Parathyroid adenoma (tissue), 2 donors: ENCODE measurements around the gene FXYD5.

ENCODE experiments used
- H2AFZ ChIP-seq: fragments of 300-600 bp; sonication (generic); one replicate; pipeline ENCODE4 v1.7.0; 2017; ENCODE audit warnings: antibody characterized with exemption, mild to moderate bottlenecking
- H3K27ac ChIP-seq: fragments of 300-600 bp; sonication (generic); one replicate; pipeline ENCODE4 v1.7.0; 2017
- H3K27me3 ChIP-seq: fragments of 300-600 bp; sonication (generic); one replicate; pipeline ENCODE4 v1.7.0; 2017; ENCODE audit warnings: low read length; ENCODE audit not compliant: control insufficient read depth, insufficient read depth
- H3K36me3 ChIP-seq: fragments of 300-600 bp; sonication (generic); one replicate; pipeline ENCODE4 v1.7.0; 2017; ENCODE audit warnings: low read length; ENCODE audit not compliant: control insufficient read depth, insufficient read depth
- H3K4me1 ChIP-seq: fragments of 300-600 bp; sonication (generic); one replicate; pipeline ENCODE4 v1.7.0; 2017; ENCODE audit warnings: control low read depth
- H3K4me2 ChIP-seq: fragments of 300-600 bp; sonication (generic); one replicate; pipeline ENCODE4 v1.7.0; 2017; ENCODE audit warnings: low read length
- H3K4me3 ChIP-seq: fragments of 300-600 bp; sonication (generic); one replicate; pipeline ENCODE4 v1.7.0; 2017; ENCODE audit warnings: low read depth, low read length
- H3K79me2 ChIP-seq: fragments of 300-600 bp; sonication (generic); one replicate; pipeline ENCODE4 v1.7.0; 2017; ENCODE audit warnings: control low read depth
- H3K9ac ChIP-seq: fragments of 300-600 bp; sonication (generic); one replicate; pipeline ENCODE4 v1.7.0; 2017; ENCODE audit warnings: mild to moderate bottlenecking
- H3K9me3 ChIP-seq: fragments of 300-600 bp; sonication (generic); one replicate; pipeline ENCODE4 v1.7.0; 2017; ENCODE audit warnings: low read length; ENCODE audit not compliant: control insufficient read depth
- TF ChIP-seq, protein P1 (sequence below): fragments of 300-600 bp; sonication (generic); IDR thresholded peaks from one replicate; pipeline ENCODE4 v1.7.0; 2017; ENCODE audit warnings: antibody characterized with exemption, mild to moderate bottlenecking
- donor health status: primary hyperparathyroidism.

FXYD5 gene

DNA sequence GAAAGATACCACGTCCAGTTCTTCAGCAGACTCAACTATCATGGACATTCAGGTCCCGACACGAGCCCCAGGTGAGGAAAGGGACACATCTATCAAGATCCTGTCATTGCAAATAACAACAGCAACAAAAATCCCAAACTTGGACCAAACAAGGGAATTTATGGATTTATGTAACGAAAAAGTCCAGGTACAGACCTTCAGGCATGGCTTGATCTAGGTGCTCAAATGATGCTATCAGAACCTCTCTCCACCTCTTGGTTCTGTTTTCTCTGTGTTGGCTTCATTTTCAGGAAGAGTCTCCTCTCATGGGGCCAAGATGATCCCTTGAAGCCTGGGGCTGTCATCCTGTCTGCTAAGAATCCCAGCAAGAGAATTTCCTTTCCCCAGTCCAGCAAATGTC, 2.9 kb downstream of the FXYD5 start:
- Histone ChIP-seq H3K9me3 (no peaks in the 10 kb centered on the region), H3K36me3 (no peaks in the 10 kb centered on the region), H3K27ac (no peak overlapping the region), H3K27me3 (peaks cover 3% of the 10 kb centered on the region), H3K4me1 (peaks cover 4% of the 10 kb centered on the region), H3K4me2 (no peak overlapping the region), H3K4me3 (no peak overlapping the region), H2AFZ (no peak overlapping the region), H3K79me2 (no peaks in the 10 kb centered on the region), H3K9ac (no peak overlapping the region)
- TF ChIP-seq, protein P1, sequence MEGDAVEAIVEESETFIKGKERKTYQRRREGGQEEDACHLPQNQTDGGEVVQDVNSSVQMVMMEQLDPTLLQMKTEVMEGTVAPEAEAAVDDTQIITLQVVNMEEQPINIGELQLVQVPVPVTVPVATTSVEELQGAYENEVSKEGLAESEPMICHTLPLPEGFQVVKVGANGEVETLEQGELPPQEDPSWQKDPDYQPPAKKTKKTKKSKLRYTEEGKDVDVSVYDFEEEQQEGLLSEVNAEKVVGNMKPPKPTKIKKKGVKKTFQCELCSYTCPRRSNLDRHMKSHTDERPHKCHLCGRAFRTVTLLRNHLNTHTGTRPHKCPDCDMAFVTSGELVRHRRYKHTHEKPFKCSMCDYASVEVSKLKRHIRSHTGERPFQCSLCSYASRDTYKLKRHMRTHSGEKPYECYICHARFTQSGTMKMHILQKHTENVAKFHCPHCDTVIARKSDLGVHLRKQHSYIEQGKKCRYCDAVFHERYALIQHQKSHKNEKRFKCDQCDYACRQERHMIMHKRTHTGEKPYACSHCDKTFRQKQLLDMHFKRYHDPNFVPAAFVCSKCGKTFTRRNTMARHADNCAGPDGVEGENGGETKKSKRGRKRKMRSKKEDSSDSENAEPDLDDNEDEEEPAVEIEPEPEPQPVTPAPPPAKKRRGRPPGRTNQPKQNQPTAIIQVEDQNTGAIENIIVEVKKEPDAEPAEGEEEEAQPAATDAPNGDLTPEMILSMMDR = no peak

DNA sequence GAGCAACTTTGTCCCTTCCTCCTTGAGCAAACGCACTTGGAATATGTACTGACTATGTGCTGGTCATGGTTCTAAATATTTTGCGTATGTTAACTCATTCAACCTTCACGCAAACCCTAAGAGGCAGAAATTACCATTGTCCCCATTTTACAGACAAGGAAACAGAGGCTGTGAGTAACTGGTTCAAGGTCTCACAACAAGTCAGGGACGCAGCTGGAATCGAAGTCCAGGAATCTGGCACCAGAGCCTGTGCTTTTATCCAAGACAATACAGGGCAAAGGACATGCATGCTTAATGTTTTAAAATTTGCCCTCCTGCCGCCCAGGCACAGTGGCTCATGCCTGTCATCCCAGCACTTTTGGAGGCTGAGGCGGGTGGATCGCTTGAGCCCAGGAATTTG, 5.1 kb downstream of the FXYD5 start:
- TF ChIP-seq, protein P1 = no peak
- Histone ChIP-seq H3K27me3 (peaks cover 3% of the 10 kb centered on the region), H3K4me1 (no peaks in the 10 kb centered on the region), H3K9ac (no peak overlapping the region), H3K4me3 (no peak overlapping the region), H3K4me2 (no peak overlapping the region), H3K79me2 (no peaks in the 10 kb centered on the region), H3K9me3 (no peaks in the 10 kb centered on the region), H2AFZ (no peak overlapping the region), H3K27ac (no peak overlapping the region), H3K36me3 (no peaks in the 10 kb centered on the region)

- H3K4me3 ChIP-seq = no peak overlapping the region
- TF ChIP-seq, protein P1 = no peak
- no peaks in the 10 kb centered on the region for H3K36me3 ChIP-seq
- no peak overlapping the region for H2AFZ ChIP-seq
- no peaks in the 10 kb centered on the region for H3K4me1 ChIP-seq
- no peaks in the 10 kb centered on the region for H3K79me2 ChIP-seq
- H3K27me3 ChIP-seq = no peaks in the 10 kb centered on the region
- no peak overlapping the region for H3K27ac ChIP-seq
- no peak overlapping the region for H3K9ac ChIP-seq
- no peaks in the 10 kb centered on the region for H3K9me3 ChIP-seq
- H3K4me2 ChIP-seq = no peak overlapping the region
Measured at GRCh38 chr19:35160629-35161433, 6.3 kb downstream of the FXYD5 start.

GRCh38 chr19:35161434-35161743, 6.9 kb downstream of the FXYD5 start:
- Histone ChIP-seq H3K4me2 (no peak overlapping the region), H2AFZ (no peak overlapping the region), H3K79me2 (no peaks in the 10 kb centered on the region), H3K4me1 (no peaks in the 10 kb centered on the region), H3K27ac (no peak overlapping the region), H3K9ac (no peak overlapping the region), H3K36me3 (no peaks in the 10 kb centered on the region), H3K27me3 (no peaks in the 10 kb centered on the region), H3K9me3 (no peaks in the 10 kb centered on the region), H3K4me3 (no peak overlapping the region)
- TF ChIP-seq, protein P1 = no peak
